Spinal cord (tissue), 10 donors: ENCODE measurements around the gene PERM1. TPM values are rescaled to one million over a fixed set of nuclear protein-coding genes. Genes with fewer than 3 reads are reported as not detected.
"Not testable (repeated sequence)": the region's sequence is repeated elsewhere in the genome, so short reads cannot be mapped to it uniquely, and the experiment has no call there.

Source experiments
- DNase-seq, 6 donors: peaks; one replicate each; pipeline versions ENCODE4 v3.0.0 to v3.0.0-alpha.2; 2013 to 2015; ENCODE audit warnings: low spot score in 6 of 6, low read depth in 4 of 6
- H3K27ac ChIP-seq: one replicate; pipeline ENCODE4 v1.5.1; 2013; ENCODE audit warnings: low read depth, low read length, control low read depth
- H3K27me3 ChIP-seq: one replicate; pipeline ENCODE4 v1.6.1; 2013; ENCODE audit warnings: low read length; ENCODE audit not compliant: control insufficient read depth, insufficient read depth
- H3K36me3 ChIP-seq: one replicate; pipeline ENCODE4 v1.6.1; 2013; ENCODE audit warnings: low read length; ENCODE audit not compliant: control insufficient read depth, insufficient read depth
- H3K4me1 ChIP-seq: one replicate; pipeline ENCODE4 v1.6.1; 2013; ENCODE audit warnings: low read length; ENCODE audit not compliant: control insufficient read depth, insufficient read depth
- H3K4me3 ChIP-seq: one replicate; pipeline ENCODE4 v1.5.1; 2013; ENCODE audit warnings: low read depth, low read length, control low read depth
- H3K9me3 ChIP-seq: one replicate; pipeline ENCODE4 v1.6.1; 2013; ENCODE audit warnings: low read length; ENCODE audit not compliant: control insufficient read depth, insufficient read depth
- WGBS: methylation state at CpG from one replicate; pipeline ENCODE4 v1.1.5; 2013; ENCODE audit warnings: missing lambda C conversion rate; ENCODE audit not compliant: insufficient coverage; 5-methylcytosine and 5-hydroxymethylcytosine counted together
- polyA plus RNA-seq, 2 donors: library from polyadenylated mRNA; unstranded; fragments of 120-200 nt; gene quantifications; one replicate each; pipeline ENCODE4 v1.2.1, GENCODE V29; 2013; ENCODE audit not compliant: insufficient read length in 2 of 2
- total RNA-seq, 2 donors: library from RNA; depleted of rRNA in 1 of 2; stranded (reverse); fragments of 120-200 nt in 1 of 2; fragments of >200 nt in 1 of 2; gene quantifications; one replicate each; pipeline versions ENCODE4 v1.2.3 to v1.2.4, GENCODE V29; 2013 to 2014
- donor health status: healthy.

The PERM1 gene
- total and polyA plus RNA-seq, 4 donors: 0.39 TPM; not detected in 3

GRCh38 chr1:1022302-1023009 lies 40.6 kb upstream of the PERM1 start:
- Histone ChIP-seq H3K36me3 (peaks cover 61% of the 10 kb centered on the region), H3K9me3 (no peaks in the 10 kb centered on the region), H3K27me3 (no peaks in the 10 kb centered on the region), H3K4me1 (peaks cover 77% of the 10 kb centered on the region), H3K27ac (no peak overlapping the region), H3K4me3 (no peak overlapping the region)
- WGBS: 84% methylated on average over 16 of the region's 27 CpGs
- DNase-seq: no peak

GRCh38 chr1:1021920-1022259 lies 40.0 kb upstream of the PERM1 start:
- no peaks in the 10 kb centered on the region for H3K27me3 ChIP-seq
- peaks cover 56% of the 10 kb centered on the region for H3K36me3 ChIP-seq
- H3K4me3 ChIP-seq: no peak overlapping the region
- 100% methylated on average over 9 of the region's 10 CpGs for whole genome bisulfite sequencing
- no peaks in the 10 kb centered on the region for H3K9me3 ChIP-seq
- peaks cover 71% of the 10 kb centered on the region for H3K4me1 ChIP-seq
- no peak for DNase-seq
- H3K27ac ChIP-seq: no peak overlapping the region

- Histone ChIP-seq H3K4me3 (peak overlapping the region; percentile 50), H3K9me3 (no peaks in the 10 kb centered on the region), H3K4me1 (peaks cover 65% of the 10 kb centered on the region), H3K27ac (peak overlapping the region; percentile 33), H3K27me3 (no peaks in the 10 kb centered on the region), H3K36me3 (peaks cover 49% of the 10 kb centered on the region)
- DNase-seq: peak in 2 of 6 donors; percentile 74 to 78
- WGBS: 10% methylated on average over 23 of the region's 33 CpGs
These were observed 39.4 kb upstream of the PERM1 start for GRCh38 chr1:1021010-1021919.

- H3K27ac ChIP-seq: peak overlapping the region; percentile 33
- H3K9me3 ChIP-seq: no peaks in the 10 kb centered on the region
- WGBS: 0% methylated on average over 30 of the region's 59 CpGs
- H3K4me1 ChIP-seq: peaks cover 58% of the 10 kb centered on the region
- H3K36me3 ChIP-seq: peaks cover 42% of the 10 kb centered on the region
- DNase-seq: peak in 1 of 6 donors; percentile 51
- H3K4me3 ChIP-seq: peak overlapping the region; percentile 50
- no peaks in the 10 kb centered on the region for H3K27me3 ChIP-seq
These were observed 38.6 kb upstream of the PERM1 start for GRCh38 chr1:1020415-1021009.

- peak in 1 of 6 donors; percentile 50 for DNase-seq
- peak within 1 kb of the TSS; percentile 75 for H3K27ac ChIP-seq
These were observed 38.1 kb upstream of the PERM1 start, which contains the start of gene AGRN for GRCh38 chr1:1020000-1020404. AGRN (plus strand) TSS chr1:1020120; CDS start chr1:1020173, 53 bp downstream.

GRCh38 chr1:1019122-1019999 lies 37.5 kb upstream of the PERM1 start:
- no peaks in the 10 kb centered on the region for H3K27me3 ChIP-seq
- H3K27ac ChIP-seq: peak overlapping the region; percentile 75
- H3K4me3 ChIP-seq: peak overlapping the region; percentile 27
- DNase-seq: peak in 3 of 6 donors; percentile 70 to 94 (median 92)
- peaks cover 57% of the 10 kb centered on the region for H3K4me1 ChIP-seq
- WGBS: 5% methylated on average over 56 of the region's 91 CpGs
- no peaks in the 10 kb centered on the region for H3K9me3 ChIP-seq
- H3K36me3 ChIP-seq: peaks cover 31% of the 10 kb centered on the region

More at GRCh38 chr1:1020000-1020404, 38.1 kb upstream of the PERM1 start, which contains the start of gene AGRN:
- H3K27me3 ChIP-seq: no peaks in the 10 kb centered on the region
- peak within 1 kb of the TSS; percentile 50 for H3K4me3 ChIP-seq
- H3K36me3 ChIP-seq: peaks cover 37% of the 10 kb centered on the region
- H3K4me1 ChIP-seq: peaks cover 57% of the 10 kb centered on the region
- H3K9me3 ChIP-seq: no peaks in the 10 kb centered on the region
- 0% methylated on average over 55 of the region's 58 CpGs for WGBS

GRCh38 chr1:1018321-1018685 lies 36.4 kb upstream of the PERM1 start:
- peaks cover 20% of the 10 kb centered on the region for H3K36me3 ChIP-seq
- WGBS: 94% methylated on average over 24 of the region's 26 CpGs
- not testable (repeated sequence) for H3K27me3 ChIP-seq, H3K4me3 ChIP-seq, DNase-seq, H3K9me3 ChIP-seq, H3K27ac ChIP-seq
- H3K4me1 ChIP-seq: peaks cover 57% of the 10 kb centered on the region

GRCh38 chr1:1017397-1018320 lies 35.8 kb upstream of the PERM1 start:
- WGBS: 67% methylated on average over 9 of the region's 17 CpGs
- H3K9me3 ChIP-seq, H3K27me3 ChIP-seq, H3K4me3 ChIP-seq, H3K27ac ChIP-seq, DNase-seq: not testable (repeated sequence)
- Histone ChIP-seq H3K4me1 (peaks cover 57% of the 10 kb centered on the region), H3K36me3 (peaks cover 14% of the 10 kb centered on the region)
